Neuron (in vitro differentiated cells): ENCODE data around the gene DBX1.

Source experiments
- H2AFZ ChIP-seq: one replicate; pipeline ENCODE4 v1.6.1; 2013; ENCODE audit warnings: low read depth, mild to moderate bottlenecking, inconsistent platforms, low read length, moderate library complexity
- H3K27me3 ChIP-seq: one replicate; pipeline ENCODE4 v1.6.1; 2013; ENCODE audit warnings: low read length; ENCODE audit not compliant: insufficient read depth
- H3K36me3 ChIP-seq: one replicate; pipeline ENCODE4 v1.6.1; 2013; ENCODE audit warnings: low read length; ENCODE audit not compliant: insufficient read depth
- H3K4me1 ChIP-seq: one replicate; pipeline ENCODE4 v1.6.1; 2013; ENCODE audit warnings: low read length; ENCODE audit not compliant: insufficient read depth
- H3K4me3 ChIP-seq: 2 replicates; pipeline ENCODE4 v1.5.1; 2013; ENCODE audit warnings: mild to moderate bottlenecking, low read length, moderate library complexity
- H3K9me3 ChIP-seq: one replicate; pipeline ENCODE4 v1.6.1; 2013; ENCODE audit warnings: low read length

The DBX1 gene

GRCh38 chr11:20126724-20127123 is 33.6 kb downstream of the DBX1 start:
- no peaks in the 10 kb centered on the region for H3K36me3 ChIP-seq
- no peaks in the 10 kb centered on the region for H3K9me3 ChIP-seq
- H3K27me3 ChIP-seq: peaks cover 5% of the 10 kb centered on the region
- no peak overlapping the region for H2AFZ ChIP-seq
- no peaks in the 10 kb centered on the region for H3K4me1 ChIP-seq
- H3K4me3 ChIP-seq: no peak overlapping the region

GRCh38 chr11:20125927-20126326 is 34.3 kb downstream of the DBX1 start:
- no peak overlapping the region for H2AFZ ChIP-seq
- no peaks in the 10 kb centered on the region for H3K4me1 ChIP-seq
- no peaks in the 10 kb centered on the region for H3K9me3 ChIP-seq
- peaks cover 5% of the 10 kb centered on the region for H3K27me3 ChIP-seq
- no peak overlapping the region for H3K4me3 ChIP-seq
- H3K36me3 ChIP-seq: no peaks in the 10 kb centered on the region

GRCh38 chr11:20122131-20122530 is 38.1 kb downstream of the DBX1 start:
- H3K27me3 ChIP-seq: no peaks in the 10 kb centered on the region
- H2AFZ ChIP-seq: no peak overlapping the region
- no peaks in the 10 kb centered on the region for H3K4me1 ChIP-seq
- H3K36me3 ChIP-seq: peaks cover 35% of the 10 kb centered on the region
- no peak overlapping the region for H3K4me3 ChIP-seq
- no peaks in the 10 kb centered on the region for H3K9me3 ChIP-seq

- Histone ChIP-seq H3K36me3 (peaks cover 42% of the 10 kb centered on the region), H3K27me3 (no peaks in the 10 kb centered on the region), H2AFZ (no peak overlapping the region), H3K4me1 (no peaks in the 10 kb centered on the region), H3K4me3 (no peak overlapping the region), H3K9me3 (no peaks in the 10 kb centered on the region)
Observed at GRCh38 chr11:20120134-20120925, 39.9 kb downstream of the DBX1 start.

- peaks cover 49% of the 10 kb centered on the region for H3K36me3 ChIP-seq
- no peak overlapping the region for H3K4me3 ChIP-seq
- no peaks in the 10 kb centered on the region for H3K27me3 ChIP-seq
- H3K4me1 ChIP-seq: no peaks in the 10 kb centered on the region
- no peak overlapping the region for H2AFZ ChIP-seq
- no peaks in the 10 kb centered on the region for H3K9me3 ChIP-seq
Observed at GRCh38 chr11:20119315-20119714, 41.0 kb downstream of the DBX1 start.

GRCh38 chr11:20118209-20118608 is 42.1 kb downstream of the DBX1 start:
- no peak overlapping the region for H3K4me3 ChIP-seq
- H3K9me3 ChIP-seq: no peaks in the 10 kb centered on the region
- peaks cover 52% of the 10 kb centered on the region for H3K36me3 ChIP-seq
- H3K4me1 ChIP-seq: no peaks in the 10 kb centered on the region
- no peak overlapping the region for H2AFZ ChIP-seq
- no peaks in the 10 kb centered on the region for H3K27me3 ChIP-seq

DNA sequence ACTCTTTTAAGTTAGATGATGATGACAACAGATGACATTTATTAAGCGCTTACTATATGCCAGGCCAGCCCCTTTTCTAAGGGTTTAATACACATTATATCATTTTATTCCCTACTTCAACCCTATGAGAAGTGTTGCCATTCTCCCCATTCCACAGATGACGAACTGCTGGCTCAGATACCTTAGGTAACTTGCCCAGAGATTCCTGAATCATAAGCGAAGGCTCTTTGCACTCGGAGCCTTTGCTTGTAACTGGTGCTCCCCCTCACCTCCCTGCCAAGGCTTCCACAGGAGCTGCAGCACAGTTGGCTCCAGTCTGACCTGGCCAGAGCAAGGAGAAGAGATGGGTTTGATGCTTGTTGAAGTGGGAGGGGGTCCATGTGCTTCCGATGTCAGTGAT is 43.0 kb downstream of the DBX1 start:
- Histone ChIP-seq H3K4me3 (no peak overlapping the region), H2AFZ (no peak overlapping the region), H3K36me3 (peaks cover 55% of the 10 kb centered on the region), H3K9me3 (no peaks in the 10 kb centered on the region), H3K4me1 (no peaks in the 10 kb centered on the region), H3K27me3 (no peaks in the 10 kb centered on the region)

DNA sequence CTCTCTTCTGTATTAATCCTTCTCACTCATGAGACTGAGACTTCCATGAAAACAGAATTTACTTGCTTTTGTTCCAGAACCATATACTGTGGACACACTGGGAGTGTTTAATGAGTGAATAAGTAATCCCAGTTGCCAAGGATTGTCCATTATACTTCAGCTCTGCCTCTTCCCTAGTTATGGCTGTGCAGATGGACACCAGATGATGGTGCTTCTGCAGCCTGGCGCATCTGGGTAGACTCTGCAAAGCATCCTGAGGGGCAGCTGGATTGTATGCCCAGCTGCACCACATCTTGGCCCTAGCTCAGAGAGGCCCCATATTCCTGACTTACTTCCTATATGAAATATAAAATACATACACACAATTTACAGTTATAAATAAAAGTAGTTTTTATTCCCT is 43.5 kb downstream of the DBX1 start:
- H3K4me3 ChIP-seq: no peak overlapping the region
- no peaks in the 10 kb centered on the region for H3K27me3 ChIP-seq

GRCh38 chr11:20114588-20114987 is 45.7 kb downstream of the DBX1 start:
- H3K4me1 ChIP-seq: no peaks in the 10 kb centered on the region
- H3K36me3 ChIP-seq: peaks cover 52% of the 10 kb centered on the region
- H2AFZ ChIP-seq: no peak overlapping the region
- no peaks in the 10 kb centered on the region for H3K9me3 ChIP-seq
- H3K4me3 ChIP-seq: no peak overlapping the region
- H3K27me3 ChIP-seq: no peaks in the 10 kb centered on the region

More for the DNA sequence above, 43.5 kb downstream of the DBX1 start:
- Histone ChIP-seq H2AFZ (no peak overlapping the region), H3K4me1 (no peaks in the 10 kb centered on the region), H3K9me3 (no peaks in the 10 kb centered on the region), H3K36me3 (peaks cover 55% of the 10 kb centered on the region)

- no peaks in the 10 kb centered on the region for H3K9me3 ChIP-seq
- H3K4me1 ChIP-seq: no peaks in the 10 kb centered on the region
- H3K27me3 ChIP-seq: no peaks in the 10 kb centered on the region
- H2AFZ ChIP-seq: no peak overlapping the region
- H3K4me3 ChIP-seq: no peak overlapping the region
- peaks cover 50% of the 10 kb centered on the region for H3K36me3 ChIP-seq
Observed at GRCh38 chr11:20113149-20113438, 47.2 kb downstream of the DBX1 start.

DNA sequence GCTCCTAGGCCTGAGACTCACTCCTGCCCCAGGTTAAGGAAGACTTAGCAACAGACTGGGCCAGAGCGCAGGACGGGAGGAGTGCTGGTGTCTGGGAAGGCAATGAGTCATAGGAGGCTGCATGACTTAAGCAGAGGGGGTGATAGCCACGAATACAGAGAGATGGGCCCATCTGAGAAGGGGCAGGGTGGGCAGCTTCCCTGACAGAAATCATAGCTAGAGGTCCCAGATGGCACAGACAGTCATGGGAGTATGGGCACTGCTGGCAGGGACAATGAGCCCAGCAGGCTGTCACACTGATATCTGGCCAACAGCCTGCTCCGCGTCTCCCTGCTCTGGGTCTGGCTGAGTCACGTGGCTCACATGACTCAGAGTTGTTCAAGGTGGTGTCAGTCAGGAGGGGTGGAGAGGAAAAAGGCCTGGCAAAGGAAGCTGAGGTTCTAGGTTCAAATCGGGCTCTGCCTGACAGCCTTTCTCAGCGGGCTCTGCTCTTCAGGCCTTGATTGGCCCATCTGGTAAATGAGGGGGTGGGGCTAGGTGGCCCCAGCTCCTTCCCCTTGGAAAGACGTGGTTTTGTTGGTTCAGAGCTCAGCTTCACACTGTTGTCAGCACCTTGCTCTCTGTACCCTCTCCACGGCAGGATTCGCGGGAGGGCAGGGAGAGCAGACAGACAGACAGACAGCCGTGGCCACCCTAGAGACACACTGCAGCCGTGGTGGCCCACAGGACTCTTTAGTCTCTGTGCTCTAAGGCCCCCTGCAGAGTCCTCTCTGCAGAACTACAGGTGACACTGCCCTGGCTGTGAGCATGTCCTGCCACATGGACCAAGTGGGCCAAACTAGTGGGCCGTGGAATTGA is 47.8 kb downstream of the DBX1 start:
- Histone ChIP-seq H3K36me3 (peaks cover 50% of the 10 kb centered on the region), H3K9me3 (no peaks in the 10 kb centered on the region), H3K4me1 (no peaks in the 10 kb centered on the region), H2AFZ (no peak overlapping the region), H3K27me3 (no peaks in the 10 kb centered on the region), H3K4me3 (no peak overlapping the region)

DNA sequence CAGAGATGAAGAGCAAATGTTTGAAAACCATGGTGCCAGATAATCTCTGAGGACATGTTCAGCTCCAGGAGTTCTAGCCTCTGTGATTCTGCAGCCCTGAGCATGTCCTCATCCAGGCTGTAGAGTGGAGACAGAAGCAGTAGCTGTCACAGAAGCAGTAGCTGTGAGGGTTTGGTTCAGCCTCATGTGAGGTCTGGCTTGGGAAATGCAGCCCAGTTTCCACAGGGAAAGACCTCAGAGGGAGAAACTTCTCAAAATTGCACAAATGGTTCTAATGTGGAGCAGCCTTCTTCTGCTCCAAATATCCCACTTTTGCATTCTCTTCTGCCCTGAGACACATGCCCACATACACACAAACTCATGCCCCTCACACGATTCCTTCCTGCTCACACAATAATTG is 48.4 kb downstream of the DBX1 start:
- Histone ChIP-seq H2AFZ (no peak overlapping the region), H3K4me1 (no peaks in the 10 kb centered on the region), H3K4me3 (no peak overlapping the region), H3K27me3 (no peaks in the 10 kb centered on the region), H3K9me3 (no peaks in the 10 kb centered on the region), H3K36me3 (peaks cover 48% of the 10 kb centered on the region)

DNA sequence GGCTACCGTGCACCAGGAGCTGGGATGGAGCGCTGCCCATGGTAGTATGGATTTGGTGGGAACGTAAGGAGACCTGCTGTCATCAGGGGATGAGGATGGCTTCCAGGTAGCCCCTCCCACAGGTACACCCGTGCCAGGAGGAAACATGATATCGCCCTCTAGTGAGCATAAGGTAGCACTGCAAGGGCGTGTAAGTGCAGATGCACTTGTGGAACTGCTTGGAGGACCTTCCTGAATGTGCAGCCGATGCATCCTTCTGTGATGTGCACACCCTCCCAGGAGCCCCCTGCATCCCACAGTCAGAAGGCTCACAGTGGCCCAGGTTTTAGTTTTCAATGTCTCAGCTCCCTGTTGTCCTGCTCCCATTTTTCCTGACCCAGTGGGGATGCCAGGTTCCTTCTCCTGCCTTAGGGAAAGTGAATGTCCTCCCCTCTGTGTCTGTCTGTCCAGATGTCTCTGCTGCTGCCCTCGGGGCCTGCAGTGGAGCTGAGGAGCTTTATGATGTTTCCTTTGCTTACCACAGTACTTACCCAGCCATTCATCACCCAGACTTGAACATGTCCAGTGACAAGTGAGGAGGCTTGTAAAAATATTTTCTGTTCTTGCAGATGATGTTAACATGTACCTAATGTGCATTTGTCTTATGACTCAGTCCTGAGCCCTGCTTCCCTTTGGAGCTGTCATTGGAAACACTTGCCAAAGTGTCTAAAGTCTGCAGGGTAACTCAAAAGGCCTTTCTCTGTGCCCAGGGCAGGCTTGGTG is 49.2 kb downstream of the DBX1 start:
- Histone ChIP-seq H3K4me1 (no peaks in the 10 kb centered on the region), H3K27me3 (no peaks in the 10 kb centered on the region), H3K36me3 (peaks cover 43% of the 10 kb centered on the region), H3K9me3 (no peaks in the 10 kb centered on the region), H3K4me3 (no peak overlapping the region), H2AFZ (no peak overlapping the region)
